ENCODE measurements around the gene THBS4. TPM values are rescaled to one million over a fixed set of nuclear protein-coding genes. Genes with fewer than 3 reads are reported as not detected.

Gene THBS4
- total and polyA plus RNA-seq, 10 of the 15 experiments (the other 5 are each of a cell fraction or from before 2014, with no cell fraction given) = 0.31 to 1.7 (median 0.75) TPM

GRCh38 chr5:80068775-80069174 is 33.6 kb downstream of the THBS4 start:
- no peak for ATAC-seq
- H3K27me3 ChIP-seq (replicated peaks in 1 of 2; ENCODE audit: control insufficient read depth in 2 of 2, insufficient read depth in 2 of 2, low read length in 1 of 2) = no peaks in the 10 kb centered on the region
- intact Hi-C loops (cut with micrococcal nuclease; ENCODE audit: unreplicated experiment) = no loop called here
- TF ChIP-seq SMAD5 (IDR thresholded peaks at IDR 0.05; ENCODE audit: low read depth) (no peak), SUZ12 (IDR thresholded peaks at IDR 0.05; ENCODE audit: unreplicated experiment) (no peak), LARP7 (IDR thresholded peaks at IDR 0.05) (no peak), ESRRA (IDR thresholded peaks at IDR 0.05; ENCODE audit: low read length) (no peak), PBX3 (IDR thresholded peaks at IDR 0.05; ENCODE audit: insufficient replicate concordance, low read depth, low read length) (no peak), SUPT20H (IDR thresholded peaks at IDR 0.05; ENCODE audit: borderline replicate concordance, control insufficient read depth, low read depth, low read length) (no peak), TCF3 (IDR thresholded peaks at IDR 0.05; ENCODE audit: borderline replicate concordance, insufficient read depth, low read depth, low read length) (no peak), ELK1 (IDR thresholded peaks at IDR 0.05; ENCODE audit: low read depth, low read length) (no peak), FOS (IDR thresholded peaks at IDR 0.05; ENCODE audit: borderline replicate concordance, extremely low read depth, insufficient read length) (no peak), MTA2 (IDR thresholded peaks at IDR 0.05; ENCODE audit: low read depth) (no peak), DPF2 (IDR thresholded peaks at IDR 0.05) (no peak), MXI1 (IDR thresholded peaks at IDR 0.05; ENCODE audit: low read depth, low read length) (no peak), ZBED1 (IDR thresholded peaks at IDR 0.05; ENCODE audit: borderline replicate concordance) (no peak)
- TF ChIP-seq, protein P1, sequence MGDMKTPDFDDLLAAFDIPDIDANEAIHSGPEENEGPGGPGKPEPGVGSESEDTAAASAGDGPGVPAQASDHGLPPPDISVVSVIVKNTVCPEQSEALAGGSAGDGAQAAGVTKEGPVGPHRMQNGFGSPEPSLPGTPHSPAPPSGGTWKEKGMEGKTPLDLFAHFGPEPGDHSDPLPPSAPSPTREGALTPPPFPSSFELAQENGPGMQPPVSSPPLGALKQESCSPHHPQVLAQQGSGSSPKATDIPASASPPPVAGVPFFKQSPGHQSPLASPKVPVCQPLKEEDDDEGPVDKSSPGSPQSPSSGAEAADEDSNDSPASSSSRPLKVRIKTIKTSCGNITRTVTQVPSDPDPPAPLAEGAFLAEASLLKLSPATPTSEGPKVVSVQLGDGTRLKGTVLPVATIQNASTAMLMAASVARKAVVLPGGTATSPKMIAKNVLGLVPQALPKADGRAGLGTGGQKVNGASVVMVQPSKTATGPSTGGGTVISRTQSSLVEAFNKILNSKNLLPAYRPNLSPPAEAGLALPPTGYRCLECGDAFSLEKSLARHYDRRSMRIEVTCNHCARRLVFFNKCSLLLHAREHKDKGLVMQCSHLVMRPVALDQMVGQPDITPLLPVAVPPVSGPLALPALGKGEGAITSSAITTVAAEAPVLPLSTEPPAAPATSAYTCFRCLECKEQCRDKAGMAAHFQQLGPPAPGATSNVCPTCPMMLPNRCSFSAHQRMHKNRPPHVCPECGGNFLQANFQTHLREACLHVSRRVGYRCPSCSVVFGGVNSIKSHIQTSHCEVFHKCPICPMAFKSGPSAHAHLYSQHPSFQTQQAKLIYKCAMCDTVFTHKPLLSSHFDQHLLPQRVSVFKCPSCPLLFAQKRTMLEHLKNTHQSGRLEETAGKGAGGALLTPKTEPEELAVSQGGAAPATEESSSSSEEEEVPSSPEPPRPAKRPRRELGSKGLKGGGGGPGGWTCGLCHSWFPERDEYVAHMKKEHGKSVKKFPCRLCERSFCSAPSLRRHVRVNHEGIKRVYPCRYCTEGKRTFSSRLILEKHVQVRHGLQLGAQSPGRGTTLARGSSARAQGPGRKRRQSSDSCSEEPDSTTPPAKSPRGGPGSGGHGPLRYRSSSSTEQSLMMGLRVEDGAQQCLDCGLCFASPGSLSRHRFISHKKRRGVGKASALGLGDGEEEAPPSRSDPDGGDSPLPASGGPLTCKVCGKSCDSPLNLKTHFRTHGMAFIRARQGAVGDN (IDR thresholded peaks at IDR 0.05) = no peak
- TF ChIP-seq, protein P2, sequence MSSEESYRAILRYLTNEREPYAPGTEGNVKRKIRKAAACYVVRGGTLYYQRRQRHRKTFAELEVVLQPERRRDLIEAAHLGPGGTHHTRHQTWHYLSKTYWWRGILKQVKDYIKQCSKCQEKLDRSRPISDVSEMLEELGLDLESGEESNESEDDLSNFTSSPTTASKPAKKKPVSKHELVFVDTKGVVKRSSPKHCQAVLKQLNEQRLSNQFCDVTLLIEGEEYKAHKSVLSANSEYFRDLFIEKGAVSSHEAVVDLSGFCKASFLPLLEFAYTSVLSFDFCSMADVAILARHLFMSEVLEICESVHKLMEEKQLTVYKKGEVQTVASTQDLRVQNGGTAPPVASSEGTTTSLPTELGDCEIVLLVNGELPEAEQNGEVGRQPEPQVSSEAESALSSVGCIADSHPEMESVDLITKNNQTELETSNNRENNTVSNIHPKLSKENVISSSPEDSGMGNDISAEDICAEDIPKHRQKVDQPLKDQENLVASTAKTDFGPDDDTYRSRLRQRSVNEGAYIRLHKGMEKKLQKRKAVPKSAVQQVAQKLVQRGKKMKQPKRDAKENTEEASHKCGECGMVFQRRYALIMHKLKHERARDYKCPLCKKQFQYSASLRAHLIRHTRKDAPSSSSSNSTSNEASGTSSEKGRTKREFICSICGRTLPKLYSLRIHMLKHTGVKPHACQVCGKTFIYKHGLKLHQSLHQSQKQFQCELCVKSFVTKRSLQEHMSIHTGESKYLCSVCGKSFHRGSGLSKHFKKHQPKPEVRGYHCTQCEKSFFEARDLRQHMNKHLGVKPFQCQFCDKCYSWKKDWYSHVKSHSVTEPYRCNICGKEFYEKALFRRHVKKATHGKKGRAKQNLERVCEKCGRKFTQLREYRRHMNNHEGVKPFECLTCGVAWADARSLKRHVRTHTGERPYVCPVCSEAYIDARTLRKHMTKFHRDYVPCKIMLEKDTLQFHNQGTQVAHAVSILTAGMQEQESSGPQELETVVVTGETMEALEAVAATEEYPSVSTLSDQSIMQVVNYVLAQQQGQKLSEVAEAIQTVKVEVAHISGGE (CRISPR knock-in tag; IDR thresholded peaks at IDR 0.05) = no peak
- H3K36me3 ChIP-seq (ENCODE audit: control insufficient read depth in 2 of 2, insufficient read depth in 2 of 2, low read length in 1 of 2) = no peaks in the 10 kb centered on the region
- no peaks in the 10 kb centered on the region for H3K9me3 ChIP-seq (replicated peaks; ENCODE audit: control insufficient read depth, insufficient read depth, low read length)
- ChIA-PET SMC1A (ENCODE audit: uncharacterized antibody, unreplicated experiment) (interaction anchor here (0.6 to 1.1 kb wide), 3 partner anchors 10 to 240 kb away, joined by 3 to 4 read pairs (median 3); no protein-coding TSS in a partner anchor), CTCF (interaction anchor here (1.5 to 1.6 kb wide), 2 partner anchors 10 to 22 kb away, joined by 3 to 5 read pairs; no protein-coding TSS in a partner anchor), POLR2A (no interaction called here), RAD21 (ENCODE audit: unreplicated experiment) (no interaction called here)
- no peak for DNase-seq (ENCODE audit: low read depth, low spot score)
- BruUV-seq (replicated peaks) = no TSS peak
- H3K4me3 ChIP-seq = no peak overlapping the region
- H3K4me2 ChIP-seq (ENCODE audit: control insufficient read depth, insufficient read depth) = no peak overlapping the region
- H2AFZ ChIP-seq (ENCODE audit: control insufficient read depth, low read depth, low read length) = no peak overlapping the region
- no peaks in the 10 kb centered on the region for H4K20me1 ChIP-seq (ENCODE audit: control insufficient read depth, insufficient read depth)
- in situ Hi-C loops (cut with MboI) = no loop called here
- 41% methylated on average over 4 of the region's 4 CpGs for WGBS (ENCODE audit: insufficient coverage, insufficient replicate concordance, low lambda C conversion rate, missing lambda C conversion rate)
- no peak for FAIRE-seq
- no peak overlapping the region for H3K9ac ChIP-seq (ENCODE audit: control insufficient read depth, insufficient read depth, low read length)
- no peaks in the 10 kb centered on the region for H3K79me2 ChIP-seq (ENCODE audit: control insufficient read depth, insufficient read depth, low read length)
- peaks cover 12% of the 10 kb centered on the region for H3K4me1 ChIP-seq (ENCODE audit: control insufficient read depth, insufficient read depth, low read length)
- H3K27ac ChIP-seq (ENCODE audit: control insufficient read depth, insufficient read depth) = no peak overlapping the region

All from GM12878 (cell line).